Pulmonary artery endothelial cell (primary cell): ENCODE data around the gene TMEM150C. TPM values are rescaled to one million over a fixed set of nuclear protein-coding genes. Genes with fewer than 3 reads are reported as not detected.
"Not testable (repeated sequence)": the region's sequence is repeated elsewhere in the genome, so short reads cannot be mapped to it uniquely, and the experiment has no call there.

Experiments
- DNase-seq: peaks from one replicate; pipeline ENCODE4 v3.0.0-alpha.2; 2011; ENCODE audit warnings: low read depth, low spot score
- total RNA-seq: library from RNA; depleted of rRNA; stranded (reverse); fragments of >200 nt; gene quantifications from 2 replicates; pipeline ENCODE4 v1.2.3, GENCODE V29; 2014

The TMEM150C gene
- total RNA-seq, 1 donor from 2014 or later, result 4.4 TPM

DNA sequence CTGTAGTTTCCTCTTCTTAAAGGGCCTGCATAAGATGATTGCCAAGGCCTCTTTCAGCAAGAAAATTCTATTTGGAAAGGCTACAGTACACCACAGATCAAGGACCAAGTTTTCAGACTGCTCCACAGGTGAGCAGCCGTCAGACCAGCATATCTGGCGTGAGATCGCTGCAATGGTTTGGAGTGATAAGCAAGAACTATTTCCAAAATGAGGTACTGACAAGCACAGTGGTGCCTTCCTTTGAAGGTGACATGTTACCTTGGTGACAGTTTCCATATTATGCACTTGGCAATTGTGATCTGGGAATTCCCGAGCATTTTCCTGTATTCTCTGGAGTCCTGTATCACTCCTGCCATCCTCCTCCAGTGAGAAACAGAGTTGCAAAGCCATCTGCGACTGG, 7.3 kb upstream of the TMEM150C start:
- DNase-seq, result no peak

GRCh38 chr4:82567444-82567843, 5.7 kb upstream of the TMEM150C start:
- no peak for DNase-seq

GRCh38 chr4:82562564-82562854, 721 bp upstream of the TMEM150C start:
- no peak for DNase-seq

DNA sequence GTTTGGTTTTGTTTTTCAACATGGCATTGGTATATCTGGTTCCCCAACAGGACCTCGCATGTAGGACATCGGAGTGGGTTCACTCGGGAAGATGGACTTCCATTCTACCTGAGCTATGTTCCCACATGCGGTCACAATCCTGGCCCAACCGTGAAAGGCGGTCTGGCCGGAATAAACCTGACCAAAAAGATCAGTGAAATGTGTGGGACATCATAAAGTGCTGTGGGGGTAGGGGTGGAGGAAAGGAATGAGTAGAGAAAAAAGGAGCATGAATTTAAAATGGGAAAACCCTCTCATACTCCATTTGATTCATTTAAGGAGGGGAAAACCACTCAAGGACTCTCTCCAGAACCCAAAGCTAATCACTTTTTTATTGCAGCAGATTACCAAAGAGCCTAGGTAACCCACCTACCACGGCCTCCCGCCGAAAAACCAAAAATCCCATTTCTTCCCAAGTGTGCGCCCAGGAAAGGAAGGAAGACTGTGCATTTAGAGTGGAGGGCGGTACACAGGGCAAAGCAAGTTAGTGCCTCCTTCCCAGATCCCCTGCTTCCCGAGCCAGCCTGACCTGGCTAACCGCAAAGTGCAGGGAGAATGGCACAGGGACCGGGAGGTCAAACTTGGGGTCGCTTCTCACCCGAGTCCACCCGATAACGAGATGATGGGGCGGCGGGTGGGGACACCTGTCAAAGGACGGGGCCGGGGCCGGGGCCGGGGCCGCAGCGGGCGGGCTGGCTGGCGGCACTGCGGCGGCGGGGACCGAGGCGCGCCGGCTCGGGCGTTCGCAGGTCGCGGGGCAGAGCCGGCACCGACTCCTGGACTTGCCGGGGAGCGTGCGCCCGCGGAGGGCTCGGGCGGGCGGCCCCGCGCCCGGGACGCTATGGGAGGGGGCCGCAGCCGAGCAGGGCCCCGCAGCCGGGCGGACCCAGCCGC, 669 bp downstream of the TMEM150C start:
- DNase-seq, result no peak

GRCh38 chr4:82559735-82560120, 2.1 kb downstream of the TMEM150C start:
- no peak for DNase-seq

GRCh38 chr4:82559090-82559734, 2.6 kb downstream of the TMEM150C start:
- not testable (repeated sequence) for DNase-seq

DNA sequence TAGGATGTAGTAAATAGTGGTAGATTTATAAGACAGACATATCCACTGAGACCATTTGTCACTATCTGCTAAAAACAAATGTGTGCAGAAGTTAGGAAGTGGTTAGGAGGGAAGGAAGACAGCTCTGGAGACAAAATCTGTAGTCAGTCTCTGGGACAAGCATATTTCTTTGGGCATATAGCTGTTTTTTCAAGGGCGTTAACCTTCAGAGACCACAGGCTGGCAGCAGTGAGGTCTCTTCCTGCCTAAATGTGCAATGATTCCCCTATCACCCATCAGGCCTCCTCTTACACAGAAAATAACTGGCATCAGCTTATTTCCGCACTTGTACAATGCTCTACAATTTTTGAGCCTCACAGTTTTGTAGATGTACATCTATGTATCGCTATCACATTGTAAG, 6.5 kb downstream of the TMEM150C start:
- DNase-seq, result no peak

- no peak for DNase-seq
Observed at GRCh38 chr4:82553020-82553419, 8.8 kb downstream of the TMEM150C start.

DNA sequence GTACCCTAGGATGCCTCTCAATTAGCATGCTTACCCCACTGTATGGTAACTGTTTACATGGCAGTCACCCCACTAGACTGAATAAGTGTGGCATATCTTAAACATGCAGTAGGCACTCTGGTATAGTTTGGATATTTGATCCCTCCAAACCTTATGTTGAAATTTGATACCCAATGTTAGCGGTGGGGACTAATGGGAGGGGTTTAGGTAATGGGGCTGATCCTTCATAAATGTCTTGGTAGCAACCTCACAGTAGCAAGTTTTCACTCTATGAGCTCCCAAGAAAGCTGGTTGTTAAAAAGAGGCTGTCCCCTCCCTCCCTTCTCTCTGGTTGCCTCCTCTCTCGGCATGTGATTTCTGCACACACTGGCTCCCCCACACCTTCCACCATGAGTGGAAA, 10.1 kb downstream of the TMEM150C start:
- no peak for DNase-seq

DNA sequence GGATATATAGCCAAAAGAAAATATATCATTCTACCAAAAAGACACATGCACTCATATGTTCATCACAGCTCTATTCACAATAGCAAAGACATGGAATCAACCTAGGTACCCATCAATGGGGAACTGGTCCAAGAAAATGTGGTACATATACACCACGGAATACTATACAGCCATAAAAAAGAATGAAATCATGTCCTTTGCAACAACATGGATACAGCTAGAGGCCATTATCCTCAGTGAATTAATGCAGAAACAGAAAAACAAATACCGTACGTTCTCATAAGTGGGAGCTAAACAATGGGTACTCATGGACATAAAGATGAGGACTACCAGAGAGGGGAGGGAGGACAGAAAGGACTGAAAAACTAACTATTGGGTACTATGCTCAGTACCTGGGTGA, 13.9 kb downstream of the TMEM150C start:
- DNase-seq, result not testable (repeated sequence)

DNA sequence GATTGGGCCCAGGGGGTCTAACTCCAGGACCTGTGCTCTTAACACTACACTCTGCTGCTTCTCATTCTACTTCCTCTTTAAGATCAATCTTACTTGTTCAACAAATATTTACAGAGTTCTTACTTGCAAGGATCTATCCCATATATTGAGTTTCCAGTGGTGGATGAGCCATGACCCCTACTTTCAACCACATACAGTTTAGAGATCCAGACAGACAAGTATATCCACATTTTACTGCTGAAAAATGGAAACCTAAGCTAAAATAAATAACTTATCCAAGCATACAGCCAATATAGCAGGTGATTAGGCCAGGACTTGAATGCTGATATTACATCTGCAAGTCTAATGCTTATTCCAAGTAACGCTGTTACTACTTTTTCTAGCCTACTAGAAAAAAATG, 18.7 kb downstream of the TMEM150C start:
- DNase-seq, result no peak

GRCh38 chr4:82542642-82543041, 19.1 kb downstream of the TMEM150C start:
- no peak for DNase-seq

DNA sequence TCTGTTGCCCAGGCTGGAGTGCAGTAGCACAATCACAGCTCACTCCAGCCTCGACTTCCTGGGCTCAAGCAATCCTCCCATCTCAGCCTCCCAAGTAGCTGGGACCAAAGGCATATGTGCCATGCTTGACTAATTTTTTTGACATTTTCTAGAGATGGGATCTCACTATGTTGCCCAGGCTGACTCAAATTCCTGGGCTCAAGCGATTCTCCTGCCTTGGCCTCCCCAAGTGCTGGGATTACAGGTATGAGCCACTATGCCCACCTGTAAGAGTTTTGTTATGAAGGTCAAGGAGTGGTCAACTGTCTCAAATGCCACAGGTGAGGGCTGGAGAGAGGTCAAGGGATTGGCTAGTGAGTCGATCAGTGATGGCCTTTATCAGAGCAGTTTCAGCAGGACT, 32.5 kb downstream of the TMEM150C start:
- no peak for DNase-seq

DNA sequence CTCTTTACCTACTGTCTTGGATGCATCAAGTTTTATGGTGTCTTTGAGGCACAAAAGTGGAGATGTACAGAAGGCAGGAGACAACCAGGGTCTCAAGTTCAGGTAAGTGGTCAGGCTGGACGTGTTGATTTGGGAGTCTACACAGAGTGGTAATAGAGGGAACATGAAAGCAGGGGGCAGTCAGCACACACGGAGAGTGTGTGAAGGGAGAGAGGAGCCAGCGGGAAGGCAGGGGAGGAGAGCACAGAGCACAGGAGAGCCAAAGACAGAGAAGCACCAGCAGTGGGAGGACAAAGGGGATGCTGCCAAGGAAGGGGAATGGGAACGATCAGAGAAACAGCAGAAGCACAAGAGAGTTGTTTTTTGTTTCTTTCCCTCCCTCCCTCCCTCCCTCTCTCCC, 32.9 kb downstream of the TMEM150C start:
- no peak for DNase-seq

GRCh38 chr4:82528074-82528473, 33.7 kb downstream of the TMEM150C start:
- no peak for DNase-seq

- DNase-seq, result no peak
Observed at GRCh38 chr4:82525307-82525911, 36.4 kb downstream of the TMEM150C start.

DNA sequence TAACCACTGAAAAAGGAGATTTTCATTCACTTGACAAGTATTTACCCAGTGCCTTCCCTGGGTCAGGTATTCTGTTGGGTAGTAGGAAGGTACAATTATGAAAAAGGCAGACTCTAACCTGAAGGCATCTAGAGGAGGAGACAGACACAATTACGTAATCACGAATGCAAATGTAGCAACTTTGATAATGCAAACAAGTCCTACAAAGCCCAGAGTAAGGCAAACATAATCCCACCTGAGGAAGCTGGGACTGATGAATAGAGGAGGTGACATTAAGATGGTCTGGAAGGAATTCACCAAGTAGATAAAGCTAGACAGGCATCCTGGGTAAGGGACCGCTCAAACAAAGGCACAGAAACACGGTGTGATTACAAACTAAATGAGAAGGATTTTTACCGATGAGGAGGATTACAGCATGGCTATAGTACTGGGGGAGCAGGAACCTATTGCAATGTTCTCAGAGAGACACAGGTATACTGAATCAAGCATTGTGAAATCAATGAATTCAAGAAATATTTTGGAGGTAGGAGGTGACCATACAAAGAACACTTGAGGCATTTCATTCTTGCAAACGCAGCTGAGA, 37.1 kb downstream of the TMEM150C start:
- no peak for DNase-seq

DNA sequence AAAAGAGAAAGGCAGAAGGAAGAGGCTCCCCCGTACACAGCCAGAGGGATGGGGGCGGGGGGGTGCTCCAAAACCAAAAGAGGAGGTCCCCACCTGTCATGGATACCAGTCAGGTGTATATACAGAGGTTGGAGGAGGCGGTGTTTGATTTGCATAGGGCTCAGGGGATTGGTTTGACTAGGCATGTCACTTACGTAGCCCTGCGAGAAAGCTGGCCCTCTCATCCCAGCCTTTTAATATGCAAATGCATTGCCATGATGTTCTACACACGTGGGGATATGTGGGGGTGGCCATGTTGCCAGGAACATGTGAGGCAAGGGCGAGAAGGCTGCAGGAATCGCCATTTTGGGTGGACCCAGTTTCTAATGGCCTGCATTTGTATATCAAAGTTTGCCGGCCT, 38.6 kb downstream of the TMEM150C start:
- no peak for DNase-seq

DNA sequence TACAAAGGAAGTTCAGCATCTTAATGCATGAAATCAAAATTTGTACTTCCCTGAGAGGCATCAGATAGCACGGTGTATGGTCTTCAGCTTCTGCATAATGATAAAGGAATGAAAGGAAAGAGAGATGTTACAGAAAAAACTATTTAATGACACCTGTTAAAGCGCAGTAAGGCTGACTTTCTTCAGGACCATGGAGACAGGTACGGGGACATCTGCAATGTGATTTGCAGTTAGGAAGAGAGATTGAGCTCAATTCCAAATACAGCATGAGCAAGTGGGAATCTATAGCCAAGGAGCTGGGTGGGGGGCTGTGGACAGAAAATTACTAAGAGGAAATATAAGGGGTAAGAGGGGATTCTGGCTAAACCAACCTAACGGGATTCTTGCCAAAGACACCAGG, 39.3 kb downstream of the TMEM150C start:
- DNase-seq, result no peak

DNA sequence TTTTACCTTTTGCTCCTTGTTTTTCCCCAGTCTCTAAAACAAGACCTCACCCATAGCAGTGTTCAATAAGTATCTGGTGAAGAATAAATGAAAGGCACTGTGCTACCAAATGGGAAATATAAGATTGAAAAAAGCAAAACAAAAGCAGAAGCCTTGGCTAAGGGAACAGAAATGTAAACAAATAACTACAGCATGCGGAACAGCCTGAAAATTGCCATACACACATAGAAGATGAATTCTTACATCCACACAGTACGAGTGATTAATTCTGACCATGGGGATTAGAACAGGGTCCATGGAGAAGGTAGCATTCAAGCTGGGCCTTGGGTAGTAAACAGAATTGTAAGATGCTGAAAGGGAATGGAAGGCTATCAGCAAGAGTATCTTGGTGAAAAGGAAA, 40.5 kb downstream of the TMEM150C start:
- no peak for DNase-seq

DNA sequence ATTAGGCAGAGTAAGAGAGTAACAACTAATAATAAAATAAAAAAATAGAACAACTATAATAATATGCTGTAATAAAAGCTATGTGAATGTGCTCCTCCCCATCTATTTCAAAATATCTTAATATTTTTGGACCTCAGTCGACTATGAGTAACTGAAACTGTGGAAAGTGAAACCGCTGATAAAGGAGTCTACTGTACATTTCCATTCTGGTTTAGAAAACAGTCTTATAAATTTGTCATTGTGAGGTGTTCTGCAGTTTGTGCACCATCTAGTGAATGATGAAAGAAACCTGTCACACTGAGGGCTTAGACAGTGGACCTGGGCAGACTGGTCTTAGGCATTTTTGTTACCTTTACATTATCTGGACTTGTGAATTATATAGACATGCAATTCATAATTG, 42.0 kb downstream of the TMEM150C start:
- no peak for DNase-seq

DNA sequence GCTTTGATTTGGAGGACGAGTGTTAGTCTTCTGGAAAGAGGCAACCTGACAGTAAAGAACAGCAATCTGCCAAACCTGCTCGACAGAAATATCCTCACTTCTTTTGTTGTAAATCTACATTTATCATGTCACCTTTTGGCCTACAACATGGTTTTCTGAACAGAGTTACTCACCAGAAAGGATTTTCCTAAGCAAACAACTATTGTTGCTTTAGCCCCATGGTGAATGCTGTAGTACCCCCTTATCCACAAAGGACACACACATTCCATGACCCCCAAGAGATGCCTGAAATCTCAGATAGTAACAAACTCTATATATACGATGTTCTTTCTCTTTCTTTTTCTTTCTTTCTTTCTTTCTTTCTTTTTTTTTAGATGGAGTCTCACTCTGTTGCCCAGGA, 42.7 kb downstream of the TMEM150C start:
- peak; percentile 70 for DNase-seq
